Kidney (tissue), 14 donors: ENCODE results near the gene EEFSEC. TPM values are rescaled to one million over a fixed set of nuclear protein-coding genes. Genes with fewer than 3 reads are reported as not detected.

Source experiments
- DNase-seq, 5 donors: peaks; one replicate each; pipeline ENCODE4 v3.0.0-alpha.2; 2013 to 2020
- FAIRE-seq: peaks from 2 replicates; lab custom pipeline; 2012; peaks lifted over from hg19 to GRCh38; lab: Jason Lieb, UNC
- H3K27ac ChIP-seq, 2 donors: one replicate each; pipeline ENCODE4 v1.7.0; 2013; ENCODE audit warnings: low read depth in 2 of 2, low read length in 2 of 2, inconsistent platforms in 1 of 2
- H3K27me3 ChIP-seq: one replicate; pipeline ENCODE4 v1.7.1; 2013; ENCODE audit warnings: low read length, inconsistent platforms; ENCODE audit not compliant: control insufficient read depth, insufficient read depth
- H3K36me3 ChIP-seq, 3 donors: one replicate each; pipeline versions ENCODE4 v1.7.0 to v1.7.1; 2013; ENCODE audit warnings: low read length in 3 of 3, control low read depth in 1 of 3, inconsistent platforms in 1 of 3; ENCODE audit not compliant: insufficient read depth in 3 of 3, control insufficient read depth in 2 of 3
- H3K4me1 ChIP-seq, 3 donors: one replicate each; pipeline versions ENCODE4 v1.7.0 to v1.7.1; 2013; ENCODE audit warnings: low read length in 3 of 3, inconsistent platforms in 1 of 3, low read depth in 1 of 3; ENCODE audit not compliant: control insufficient read depth in 2 of 3, insufficient read depth in 2 of 3
- H3K4me3 ChIP-seq, 3 donors: one replicate each; pipeline versions ENCODE4 v1.7.0 to v1.8.1; 2013; ENCODE audit warnings: low read length in 3 of 3, control low read depth in 1 of 3, inconsistent platforms in 1 of 3
- H3K9ac ChIP-seq, 3 donors: one replicate each; pipeline versions ENCODE4 v1.7.0 to v1.7.1; 2013; ENCODE audit warnings: low read length in 3 of 3, control low read depth in 1 of 3, inconsistent platforms in 1 of 3
- H3K9me3 ChIP-seq, 3 donors: one replicate each; pipeline versions ENCODE4 v1.7.0 to v1.7.1; 2013; ENCODE audit warnings: low read length in 3 of 3, control low read depth in 1 of 3, inconsistent platforms in 1 of 3; ENCODE audit not compliant: control insufficient read depth in 2 of 3, insufficient read depth in 1 of 3
- CTCF ChIP-seq: IDR thresholded peaks from 3 replicates; pipeline ENCODE4 v1.5.1; 2012; ENCODE audit warnings: mild to moderate bottlenecking, moderate library complexity, borderline replicate concordance; ENCODE audit not compliant: insufficient read depth; ENCODE audit errors: extremely low read depth
- intact Hi-C: fragments of 100-400 bp; cut with DNase I; formaldehyde crosslinking; loops from one replicate; pipeline ENCODE4 v1.11.1; 2022
- polyA plus RNA-seq: library from polyadenylated mRNA; stranded (reverse); fragments of 350-450 nt; fragmentation: Illumina TruSeq; extraction: RNeasy Lipid Tissue Mini Kit (QIAGEN cat#74804); gene quantifications from one replicate; pipeline ENCODE4 v1.2.3, GENCODE V29; 2014; ENCODE audit warnings: low read depth, low replicate concordance; ENCODE audit not compliant: insufficient read depth
- total RNA-seq: library from RNA; stranded (reverse); fragmentation: NEBNext Ultra II Directional; extraction: Animal tissue kit (Norgen Biotek cat#: 25700); gene quantifications from one replicate; pipeline ENCODE4 v1.2.1, GENCODE V29; 2021
- donor health status: control.
- donor health status: control.
- donor health status: control.
- donor health status: control.
- donor health status: control.
- donor health status: DM: yes; HTN: yes; CAD: no.
- donor health status: Normal renal cell carcinoma (clear cell type).

EEFSEC gene
- total and polyA plus RNA-seq, 2 donors from 2014 or later, result 15.2 to 23.2 TPM

- DNase-seq (no peak), FAIRE-seq (no peak)
- H3K27me3 ChIP-seq, result no peaks in the 10 kb centered on the region
- H3K9me3 ChIP-seq, result no peaks in the 10 kb centered on the region
- no peak overlapping the region for H3K4me3 ChIP-seq
- no peak overlapping the region for H3K27ac ChIP-seq
- intact Hi-C loops, result no loop called here
- no peaks in the 10 kb centered on the region for H3K4me1 ChIP-seq
- peaks cover 0 to 6% (median 4%) of the 10 kb centered on the region in 3 donors for H3K36me3 ChIP-seq
- no peak overlapping the region for H3K9ac ChIP-seq
- no peak for TF ChIP-seq CTCF
Measured at GRCh38 chr3:128143496-128143895, 9.8 kb upstream of the EEFSEC start.

GRCh38 chr3:128144512-128145187 lies 8.6 kb upstream of the EEFSEC start:
- no peaks in the 10 kb centered on the region for H3K27me3 ChIP-seq
- DNase-seq (no peak), FAIRE-seq (no peak)
- no peak overlapping the region for H3K9ac ChIP-seq
- no peak overlapping the region for H3K4me3 ChIP-seq
- H3K9me3 ChIP-seq, result no peaks in the 10 kb centered on the region
- intact Hi-C loops, result no loop called here
- H3K27ac ChIP-seq, result no peak overlapping the region
- no peaks in the 10 kb centered on the region for H3K4me1 ChIP-seq
- H3K36me3 ChIP-seq, result peaks cover 0 to 6% (median 4%) of the 10 kb centered on the region in 3 donors
- no peak for TF ChIP-seq CTCF

GRCh38 chr3:128145279-128145678 lies 8.0 kb upstream of the EEFSEC start:
- no peaks in the 10 kb centered on the region for H3K9me3 ChIP-seq
- peaks cover 0 to 6% (median 4%) of the 10 kb centered on the region in 3 donors for H3K36me3 ChIP-seq
- DNase-seq (no peak), FAIRE-seq (no peak)
- H3K27ac ChIP-seq, result no peak overlapping the region
- H3K9ac ChIP-seq, result no peak overlapping the region
- intact Hi-C loops, result no loop called here
- no peaks in the 10 kb centered on the region for H3K27me3 ChIP-seq
- no peak overlapping the region for H3K4me3 ChIP-seq
- no peaks in the 10 kb centered on the region for H3K4me1 ChIP-seq
- TF ChIP-seq CTCF, result no peak

- TF ChIP-seq CTCF, result no peak
- peaks cover 0 to 6% (median 4%) of the 10 kb centered on the region in 3 donors for H3K36me3 ChIP-seq
- FAIRE-seq (no peak), DNase-seq (no peak)
- no peaks in the 10 kb centered on the region for H3K27me3 ChIP-seq
- H3K27ac ChIP-seq, result no peak overlapping the region
- no peaks in the 10 kb centered on the region for H3K9me3 ChIP-seq
- H3K4me1 ChIP-seq, result no peaks in the 10 kb centered on the region
- intact Hi-C loops, result no loop called here
- no peak overlapping the region for H3K9ac ChIP-seq
- no peak overlapping the region for H3K4me3 ChIP-seq
Measured at GRCh38 chr3:128146201-128146600, 7.1 kb upstream of the EEFSEC start.
